Psoas muscle (tissue), 8 donors: ENCODE data around the gene GOLGA6L24. TPM values are rescaled to one million over a fixed set of nuclear protein-coding genes. Genes with fewer than 3 reads are reported as not detected.
"Not testable (repeated sequence)": the region's sequence is repeated elsewhere in the genome, so short reads cannot be mapped to it uniquely, and the experiment has no call there.

Experiments used
- ATAC-seq, 4 donors: fragments of 200-7000 bp; cut with Tn5 transposase; one replicate each; pipeline ENCODE4 v1.9.1; 2020; ENCODE audit warnings: moderate library complexity in 3 of 4, mild to moderate bottlenecking in 2 of 4
- DNase-seq, 2 donors: peaks; one replicate each; pipeline ENCODE4 v3.0.0-alpha.2; 2020
- H3K27ac ChIP-seq: fragments of 200-600 bp; one replicate; pipeline ENCODE4 v1.8.0; 2022
- H3K27me3 ChIP-seq, 3 donors: fragments of 200-600 bp in 1 of 3; one replicate each; pipeline versions ENCODE4 v1.6.1 to v1.8.0; 2013 to 2022; ENCODE audit warnings: low read length in 2 of 3, mild to moderate bottlenecking in 2 of 3, moderate library complexity in 1 of 3; ENCODE audit not compliant: insufficient read depth in 3 of 3
- H3K36me3 ChIP-seq, 2 donors: fragments of 200-600 bp in 1 of 2; one replicate each; pipeline versions ENCODE4 v1.6.1 to v1.8.0; 2013 to 2022; ENCODE audit warnings: low read depth in 1 of 2, mild to moderate bottlenecking in 1 of 2, moderate library complexity in 1 of 2; ENCODE audit not compliant: insufficient read depth in 1 of 2
- H3K4me1 ChIP-seq: fragments of 200-600 bp; one replicate; pipeline ENCODE4 v1.8.0; 2022
- H3K4me3 ChIP-seq: fragments of 200-600 bp; one replicate; pipeline ENCODE4 v1.8.0; 2022; ENCODE audit warnings: mild to moderate bottlenecking
- H3K9me3 ChIP-seq: fragments of 200-600 bp; one replicate; pipeline ENCODE4 v1.8.0; 2022
- WGBS, 3 donors: extraction: QIAGEN DNeasy Blood & Tissue Kit; methylation state at CpG; one replicate each; pipeline versions ENCODE4 v1.1.6 to v1.1.7; 2013; 5-methylcytosine and 5-hydroxymethylcytosine counted together
- intact Hi-C, 2 donors: fragments of 100-400 bp; cut with DNase I; formaldehyde crosslinking; loops; one replicate each; pipeline versions ENCODE4 v1.11.0 to v1.14.2; 2022
- long read RNA-seq, 2 donors: library from polyadenylated mRNA; unstranded; transcript quantifications; one replicate each; pipeline ENCODE4 v2.0.0, GENCODE V29; 2021
- polyA plus RNA-seq, 3 donors: library from polyadenylated mRNA; stranded (reverse); fragments of 200-250 nt; gene quantifications; one replicate each; pipeline ENCODE4 v1.2.3, GENCODE V29; 2013
- total RNA-seq, 4 donors: library from RNA; stranded (reverse); fragmentation: NEBNext Ultra II Directional in 2 of 4; extraction: Animal tissue kit (Norgen Biotek cat#: 25700) in 2 of 4; gene quantifications; one replicate each; pipeline versions ENCODE4 v1.2.1 to v1.2.4, GENCODE V29; 2021 to 2023
- donor health status: healthy with polysubstance abuse.
- donor health status: DM: no; HTN: no; CAD: no; lungs with moderate emphysema.
- donor health status: Bipolar disorder and iron deficiency.
- donor health status: healthy.
- donor health status: DM: yes; HTN: yes; CAD: no.
- donor health status: DM: no; HTN: no; CAD: no.
- donor health status: DM: no; HTN: no; CAD: no.
- donor health status: DM: yes; HTN: yes; CAD: no.

The GOLGA6L24 gene, protein sequence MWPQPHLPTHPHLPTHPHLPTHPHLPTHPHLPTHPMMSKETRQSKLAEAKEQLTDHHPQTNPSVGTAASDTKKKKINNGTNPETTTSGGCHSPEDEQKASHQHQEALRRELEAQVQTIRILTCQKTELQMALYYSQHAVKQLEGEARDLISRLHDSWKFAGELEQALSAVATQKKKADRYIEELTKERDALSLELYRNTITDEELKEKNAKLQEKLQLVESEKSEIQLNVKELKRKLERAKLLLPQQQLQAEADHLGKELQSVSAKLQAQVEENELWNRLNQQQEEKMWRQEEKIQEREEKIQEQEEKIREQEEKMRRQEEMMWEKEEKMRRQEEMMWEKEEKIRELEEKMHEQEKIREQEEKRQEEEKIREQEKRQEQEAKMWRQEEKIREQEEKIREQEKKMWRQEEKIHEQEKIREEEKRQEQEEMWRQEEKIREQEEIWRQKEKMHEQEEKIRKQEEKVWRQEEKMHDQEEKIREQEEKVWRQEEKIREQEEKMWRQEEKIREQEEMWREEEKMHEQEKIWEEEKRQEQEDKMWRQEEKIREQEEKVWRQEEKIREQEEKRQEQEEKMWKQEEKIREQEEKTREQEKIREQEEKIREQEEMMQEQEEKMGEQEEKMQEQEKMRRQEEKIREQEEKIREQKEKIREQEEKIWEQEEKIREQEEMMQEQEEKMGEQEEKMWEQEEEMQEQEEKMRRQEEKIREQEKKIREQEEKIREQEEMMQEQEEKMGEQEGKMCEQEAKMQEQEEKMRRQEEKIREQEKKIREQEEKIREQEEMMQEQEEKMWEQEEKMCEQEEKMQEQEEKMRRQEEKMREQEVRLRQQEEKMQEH
- total RNA-seq (not detected), polyA plus RNA-seq (not detected)
- long read RNA-seq, donor 1 = 0 reads
- long read RNA-seq, donor 2 = 0 reads

DNA sequence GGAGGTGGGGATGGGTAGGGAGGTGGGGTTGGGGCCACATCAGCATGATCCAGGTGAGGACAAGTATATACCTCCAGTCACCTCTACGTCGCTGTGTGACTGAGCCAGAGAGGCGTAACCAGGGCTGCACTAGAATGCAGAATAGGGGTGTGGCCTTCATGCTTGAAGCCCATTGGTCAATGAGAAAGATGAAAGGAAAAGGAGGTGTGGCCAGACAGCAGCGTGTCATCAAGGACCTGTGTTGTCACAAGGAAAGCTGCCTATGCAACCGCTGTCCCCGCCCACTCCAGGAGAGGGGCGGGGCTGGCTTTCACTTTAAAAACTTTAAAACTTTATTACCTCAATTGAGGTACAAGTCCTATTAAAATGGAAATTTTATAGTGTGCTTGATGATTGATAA lies at the start of gene GOLGA6L24:
TSS of gene GOLGA6L24 (minus strand) at position 101 of the 400 bp plus-strand sequence. CDS start at position 40, 61 bp downstream.
- H3K4me3 ChIP-seq, ATAC-seq, H3K27ac ChIP-seq, H3K27me3 ChIP-seq, DNase-seq, H3K36me3 ChIP-seq, intact Hi-C loops, H3K9me3 ChIP-seq, H3K4me1 ChIP-seq: not testable (repeated sequence)
- WGBS, 3 donors = no CpG with 5 or more reads among the region's 7 CpGs

DNA sequence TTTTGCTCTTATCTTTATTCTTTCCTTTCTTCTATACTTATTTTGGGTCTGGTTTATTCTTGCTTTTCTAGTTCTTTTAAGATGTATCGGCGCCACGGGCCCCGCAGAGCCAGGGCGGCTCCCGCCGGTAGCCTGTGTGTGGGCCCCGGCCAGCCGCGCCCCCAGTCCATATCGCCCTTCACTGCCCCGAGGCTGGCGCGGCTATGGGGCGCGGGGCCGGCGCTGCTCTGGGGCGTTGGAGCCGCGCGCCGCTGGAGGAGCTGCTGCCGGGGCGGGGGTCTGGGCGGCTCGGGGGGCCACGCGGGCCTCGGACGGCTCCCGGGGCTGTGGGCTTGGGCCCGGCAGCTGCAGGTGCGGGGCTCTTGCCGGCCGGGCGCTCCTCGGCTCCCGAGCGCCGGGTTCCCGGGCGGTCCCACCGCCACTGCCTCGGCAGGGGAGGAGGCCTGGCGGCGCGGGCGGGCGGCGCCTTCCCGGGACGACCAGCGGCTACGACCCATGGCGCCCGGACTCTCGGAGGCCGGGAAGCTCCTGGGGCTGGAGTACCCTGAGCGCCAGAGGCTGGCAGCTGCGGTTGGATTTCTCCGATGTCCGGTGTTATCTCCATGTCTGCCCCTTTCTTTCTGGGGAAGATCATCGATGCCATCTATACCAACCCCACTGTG lies 45.0 kb upstream of the GOLGA6L24 start:
- H3K9me3 ChIP-seq, H3K27me3 ChIP-seq, DNase-seq, H3K4me1 ChIP-seq, H3K27ac ChIP-seq, ATAC-seq, H3K36me3 ChIP-seq, intact Hi-C loops, H3K4me3 ChIP-seq: not testable (repeated sequence)
- no CpG with 5 or more reads among the region's 64 CpGs for WGBS, 3 donors

DNA sequence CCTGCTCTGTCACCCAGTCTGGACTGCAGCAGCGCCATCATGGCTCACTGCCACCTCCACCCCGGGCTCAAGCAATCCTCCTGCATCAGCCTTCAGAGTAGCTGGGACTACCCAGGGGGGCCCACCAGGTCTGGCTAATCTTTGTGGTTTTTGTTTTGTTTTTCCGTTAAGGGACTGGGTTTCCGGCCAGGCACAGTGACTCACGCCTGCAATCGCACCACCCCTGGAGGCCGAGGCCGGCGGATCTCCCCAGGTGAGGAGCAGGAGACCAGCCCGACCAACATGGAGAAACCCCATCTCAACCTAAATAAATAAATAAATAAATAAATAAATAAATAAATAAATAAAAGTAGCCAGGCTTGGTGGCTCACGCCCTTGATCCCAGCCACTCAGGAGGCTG lies 38.1 kb upstream of the GOLGA6L24 start:
- H3K27ac ChIP-seq, H3K4me1 ChIP-seq, DNase-seq, H3K27me3 ChIP-seq, H3K36me3 ChIP-seq, H3K9me3 ChIP-seq, H3K4me3 ChIP-seq, intact Hi-C loops, ATAC-seq: not testable (repeated sequence)
- 89 to 94% (median 90%) methylated on average over 1 to 2 of the region's 11 CpGs for WGBS, 3 donors

DNA sequence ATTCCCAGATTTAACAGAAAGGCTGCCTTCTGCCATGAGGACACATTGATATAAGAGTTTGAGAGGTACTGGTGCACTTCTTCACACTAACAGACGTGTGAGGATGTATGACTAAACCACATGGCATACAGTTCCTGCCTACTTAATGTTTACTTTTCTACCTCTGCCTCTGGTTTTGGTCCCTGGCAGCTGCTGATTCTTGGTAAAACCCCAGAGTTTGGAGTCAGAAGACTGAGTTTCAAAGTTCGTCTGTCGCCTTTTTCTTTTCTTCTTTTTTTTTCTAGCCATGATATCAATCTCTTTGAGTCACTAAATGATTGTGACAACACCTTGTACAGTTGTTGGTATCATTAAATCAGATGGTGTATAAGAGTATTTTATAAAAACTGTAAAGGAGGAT lies 22.2 kb upstream of the GOLGA6L24 start:
- H3K4me3 ChIP-seq, H3K27me3 ChIP-seq, DNase-seq, H3K36me3 ChIP-seq, intact Hi-C loops, H3K4me1 ChIP-seq, ATAC-seq, H3K27ac ChIP-seq, H3K9me3 ChIP-seq: not testable (repeated sequence)
- 63 to 80% (median 71%) methylated on average over 2 of the region's 3 CpGs for WGBS, 3 donors

DNA sequence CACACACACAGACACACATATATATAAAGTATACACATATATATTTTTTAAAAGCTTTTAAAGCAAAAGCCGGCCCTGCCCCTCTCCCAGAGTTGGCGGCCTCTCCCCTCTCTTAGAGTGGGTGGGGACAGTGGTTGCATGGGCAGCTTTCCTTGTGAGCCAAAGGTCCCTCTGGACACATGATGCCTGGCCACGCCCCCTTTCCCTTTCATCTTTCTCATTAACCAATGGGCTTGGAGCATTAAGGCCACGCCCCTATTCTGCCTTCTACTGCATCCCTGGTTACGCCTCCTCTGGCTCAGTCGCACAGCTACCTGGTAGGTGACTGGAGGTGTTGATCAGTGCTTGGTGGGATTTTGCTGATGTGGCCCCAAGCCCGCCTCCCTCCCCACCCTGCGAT lies 20.5 kb upstream of the GOLGA6L24 start, which contains the start of gene GOLGA8F:
TSS of gene GOLGA8F (plus strand) at position 301 of the 400 bp plus-strand sequence. CDS start at position 399, 98 bp downstream.
- H3K4me1 ChIP-seq, H3K4me3 ChIP-seq, intact Hi-C loops, DNase-seq, ATAC-seq, H3K27me3 ChIP-seq, H3K9me3 ChIP-seq, H3K27ac ChIP-seq, H3K36me3 ChIP-seq: not testable (repeated sequence)
- WGBS, 3 donors = no CpG with 5 or more reads among the region's 8 CpGs

DNA sequence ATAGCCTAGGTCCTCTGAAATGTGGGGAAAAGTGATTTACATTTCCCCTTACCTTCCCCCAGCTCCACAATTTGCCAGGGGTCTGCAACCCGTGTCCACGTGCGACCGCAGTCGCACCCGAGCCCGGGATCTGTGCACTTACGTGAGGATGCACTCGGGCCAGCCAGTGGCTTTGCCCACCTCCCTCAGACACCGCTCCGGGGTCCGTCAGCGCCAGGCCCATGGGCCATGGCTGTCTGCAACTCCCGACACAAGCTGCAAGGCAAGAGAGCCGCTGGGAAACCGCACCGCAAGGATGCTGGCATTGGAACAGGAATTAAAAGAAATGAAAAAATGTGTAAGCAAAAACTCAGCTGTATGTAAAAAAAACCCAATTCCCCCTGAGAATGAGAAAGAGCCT lies 7.6 kb upstream of the GOLGA6L24 start:
- H3K27ac ChIP-seq, H3K36me3 ChIP-seq, H3K4me3 ChIP-seq, ATAC-seq, intact Hi-C loops, H3K9me3 ChIP-seq, H3K27me3 ChIP-seq, H3K4me1 ChIP-seq: not testable (repeated sequence)
- DNase-seq = peak; percentile 0 to 19
- WGBS, 3 donors = 88 to 91% (median 89%) methylated on average over 5 to 11 of the region's 17 CpGs

DNA sequence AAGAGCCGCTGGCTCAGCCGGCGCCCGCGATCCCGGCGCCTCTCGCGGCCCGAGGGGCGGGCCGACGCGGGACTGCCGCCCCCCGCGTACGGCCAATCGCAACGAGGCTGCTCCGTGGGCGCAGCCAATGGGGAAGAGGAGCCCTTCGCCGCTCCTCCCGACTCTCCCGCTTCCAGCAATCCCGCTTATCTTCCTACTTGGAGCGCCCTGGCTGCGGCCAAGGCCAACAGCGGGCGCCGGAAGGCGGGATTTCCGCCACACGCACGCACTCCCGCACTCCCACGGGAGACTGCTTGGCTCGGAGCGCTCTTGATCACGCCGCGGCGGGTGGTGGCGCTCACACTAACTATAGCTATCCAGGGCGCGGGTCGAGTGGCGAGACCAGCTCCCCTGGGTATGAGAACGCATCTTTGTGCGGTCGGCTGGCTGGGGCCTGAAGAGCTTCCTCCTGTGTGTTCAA lies 35.7 kb downstream of the GOLGA6L24 start, which contains the start of gene HERC2:
TSS of gene HERC2 (minus strand) at position 51 of the 460 bp plus-strand sequence. CDS start 746 bp downstream, outside the sequence.
- H3K4me1 ChIP-seq, intact Hi-C loops, ATAC-seq, DNase-seq, H3K9me3 ChIP-seq, H3K27me3 ChIP-seq: not testable (repeated sequence)
- peak within 1 kb of the TSS; percentile 36 for H3K27ac ChIP-seq
- WGBS, 3 donors = no CpG with 5 or more reads among the region's 52 CpGs
- peaks cover 0 to 12% of the 10 kb centered on the region in 2 donors for H3K36me3 ChIP-seq
- H3K4me3 ChIP-seq = peak within 1 kb of the TSS; percentile 55

DNA sequence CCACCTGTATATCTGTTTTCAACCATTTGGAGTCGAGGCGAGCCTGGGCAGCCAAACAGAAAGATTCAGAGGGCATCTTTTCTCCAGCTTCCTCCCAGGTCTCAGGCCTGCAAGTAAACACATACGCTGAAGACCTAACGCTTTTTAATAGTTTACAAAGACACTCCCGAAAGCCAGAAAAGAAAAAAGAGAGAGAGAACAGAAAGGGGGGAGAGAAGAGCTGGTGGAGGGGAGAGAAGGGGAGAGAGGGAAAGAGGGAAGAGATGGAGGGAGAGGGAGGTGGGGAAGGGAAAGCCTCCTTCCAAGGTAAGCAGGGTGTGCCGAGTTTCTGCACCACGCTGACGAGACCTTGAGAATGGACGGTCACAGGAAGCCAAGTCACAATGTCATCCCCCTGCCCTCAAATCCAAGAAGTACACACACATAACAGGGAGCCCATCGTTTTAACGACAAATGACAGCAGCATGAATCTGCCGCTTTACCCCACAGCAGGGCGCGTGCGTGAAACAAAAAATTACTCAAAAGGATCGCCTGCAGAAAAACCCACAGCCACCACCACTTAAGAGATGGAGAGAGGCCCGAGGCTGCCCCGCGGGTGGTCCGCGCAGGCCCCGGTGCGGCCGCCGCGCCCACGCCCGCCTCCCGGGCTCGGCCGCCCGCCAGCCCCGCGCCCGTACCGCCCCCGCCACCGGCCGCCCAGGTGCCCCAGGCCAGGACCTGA lies 36.4 kb downstream of the GOLGA6L24 start:
- Histone ChIP-seq H3K4me3 (peak overlapping the region; percentile 55), H3K27ac (peak overlapping the region; percentile 36), H3K36me3 (peaks cover 0 to 16% of the 10 kb centered on the region in 2 donors)
- H3K9me3 ChIP-seq, H3K27me3 ChIP-seq, intact Hi-C loops, ATAC-seq, H3K4me1 ChIP-seq, DNase-seq: not testable (repeated sequence)
- WGBS, 3 donors = 0% methylated on average over 10 to 14 of the region's 39 CpGs

DNA sequence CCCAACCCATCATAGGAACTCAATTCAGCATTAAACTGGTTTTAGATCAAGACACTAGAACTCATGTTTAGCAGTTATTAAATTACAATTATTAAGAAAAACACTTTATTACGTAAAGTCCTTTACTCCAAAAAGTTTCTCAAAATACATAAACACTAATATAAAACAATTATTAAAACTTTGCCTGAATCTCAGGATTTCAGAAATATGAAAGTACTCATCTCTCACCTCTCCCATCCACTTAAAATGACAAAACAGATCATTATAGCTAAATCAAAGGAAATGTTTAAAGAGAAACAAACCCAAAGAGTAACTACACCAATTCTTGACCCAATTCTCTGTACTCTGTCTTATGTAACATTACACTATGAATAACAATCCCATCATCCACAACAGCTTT lies 38.2 kb downstream of the GOLGA6L24 start:
- WGBS, 3 donors = 94 to 98% (median 98%) methylated on average over 1 of the region's 1 CpG
- H3K9me3 ChIP-seq, H3K27me3 ChIP-seq, H3K27ac ChIP-seq, intact Hi-C loops, ATAC-seq, H3K4me3 ChIP-seq, H3K4me1 ChIP-seq, DNase-seq: not testable (repeated sequence)
- H3K36me3 ChIP-seq = peaks cover 2 to 25% of the 10 kb centered on the region in 2 donors

DNA sequence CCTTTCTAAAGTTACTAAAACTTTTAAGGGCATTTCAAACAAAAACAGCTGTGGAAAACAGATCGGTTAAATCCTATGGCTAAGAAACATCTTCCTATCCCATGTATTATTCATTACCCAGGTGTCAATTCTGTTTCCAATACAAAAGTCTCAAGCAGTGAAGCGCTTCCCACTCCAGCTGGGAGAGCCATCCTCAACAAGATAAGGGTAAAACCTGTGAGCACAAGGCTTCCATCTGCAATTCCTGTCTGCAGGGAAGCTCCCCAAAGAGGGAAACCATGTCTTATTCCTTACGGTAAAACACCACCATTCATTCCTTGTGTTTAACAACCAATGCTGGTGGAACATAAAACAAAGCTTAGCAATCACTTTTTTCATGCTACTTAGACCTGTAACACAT lies 39.1 kb downstream of the GOLGA6L24 start:
- DNase-seq, H3K27ac ChIP-seq, ATAC-seq, intact Hi-C loops, H3K4me3 ChIP-seq, H3K9me3 ChIP-seq, H3K27me3 ChIP-seq, H3K4me1 ChIP-seq: not testable (repeated sequence)
- H3K36me3 ChIP-seq = peaks cover 2 to 25% of the 10 kb centered on the region in 2 donors
- WGBS, 3 donors = 60 to 90% (median 73%) methylated on average over 1 of the region's 3 CpGs
